ENCODE data around the gene TNS1.
A peak's percentile ranks its signal among the peaks of the same experiment; 100 is the strongest.

TNS1 gene

GRCh38 chr2:218005486-218005885 is 2.7 kb upstream of the TNS1 start:
- in situ Hi-C loops (cut with MboI; ENCODE audit: low pct_unique_long_range_greater_than_20kb, low sequenced_read_pairs): loop anchor here (25.0 kb wide), 1 partner anchor 218 kb away; no protein-coding TSS in a partner anchor
- DNase-seq: no peak

GRCh38 chr2:218005028-218005427 is 2.2 kb upstream of the TNS1 start:
- in situ Hi-C loops (cut with MboI; ENCODE audit: low pct_unique_long_range_greater_than_20kb, low sequenced_read_pairs): loop anchor here (25.0 kb wide), 1 partner anchor 218 kb away; no protein-coding TSS in a partner anchor
- no peak for DNase-seq

- DNase-seq: no peak
- in situ Hi-C loops (cut with MboI; ENCODE audit: low pct_unique_long_range_greater_than_20kb, low sequenced_read_pairs): loop anchor here (25.0 kb wide), 1 partner anchor 217 kb away; no protein-coding TSS in a partner anchor
Measured at GRCh38 chr2:218003981-218004419, 1.2 kb upstream of the TNS1 start.

GRCh38 chr2:218003281-218003944 is 618 bp upstream of the TNS1 start:
- in situ Hi-C loops (cut with MboI; ENCODE audit: low pct_unique_long_range_greater_than_20kb, low sequenced_read_pairs): loop anchor here (25.0 kb wide), 1 partner anchor 216 kb away; no protein-coding TSS in a partner anchor
- DNase-seq: no peak

- no peak for DNase-seq
- in situ Hi-C loops (cut with MboI; ENCODE audit: low pct_unique_long_range_greater_than_20kb, low sequenced_read_pairs): loop anchor here (25.0 kb wide), 1 partner anchor 215 kb away; no protein-coding TSS in a partner anchor
Measured at GRCh38 chr2:218002143-218002844, 501 bp downstream of the TNS1 start.

- no peak for DNase-seq
- in situ Hi-C loops (cut with MboI; ENCODE audit: low pct_unique_long_range_greater_than_20kb, low sequenced_read_pairs): loop anchor here (25.0 kb wide), 1 partner anchor 214 kb away; no protein-coding TSS in a partner anchor
Measured at GRCh38 chr2:218001629-218002028, 1.2 kb downstream of the TNS1 start.

GRCh38 chr2:218000136-218000535 is 2.7 kb downstream of the TNS1 start:
- DNase-seq: no peak
- in situ Hi-C loops (cut with MboI; ENCODE audit: low pct_unique_long_range_greater_than_20kb, low sequenced_read_pairs): loop anchor here (25.0 kb wide), 1 partner anchor 213 kb away; no protein-coding TSS in a partner anchor

- in situ Hi-C loops (cut with MboI; ENCODE audit: low pct_unique_long_range_greater_than_20kb, low sequenced_read_pairs): no loop called here
- DNase-seq: no peak
Measured at GRCh38 chr2:217999595-217999959, 3.2 kb downstream of the TNS1 start.

GRCh38 chr2:217998926-217999594 is 3.7 kb downstream of the TNS1 start:
- in situ Hi-C loops (cut with MboI; ENCODE audit: low pct_unique_long_range_greater_than_20kb, low sequenced_read_pairs): no loop called here
- no peak for DNase-seq

GRCh38 chr2:217997510-217997909 is 5.3 kb downstream of the TNS1 start:
- no peak for DNase-seq
- in situ Hi-C loops (cut with MboI; ENCODE audit: low pct_unique_long_range_greater_than_20kb, low sequenced_read_pairs): no loop called here

- no peak for DNase-seq
- in situ Hi-C loops (cut with MboI; ENCODE audit: low pct_unique_long_range_greater_than_20kb, low sequenced_read_pairs): no loop called here
Measured at GRCh38 chr2:217996361-217996760, 6.4 kb downstream of the TNS1 start.

GRCh38 chr2:217995731-217996231 is 7.0 kb downstream of the TNS1 start:
- DNase-seq: no peak
- in situ Hi-C loops (cut with MboI; ENCODE audit: low pct_unique_long_range_greater_than_20kb, low sequenced_read_pairs): no loop called here

- DNase-seq: no peak
- in situ Hi-C loops (cut with MboI; ENCODE audit: low pct_unique_long_range_greater_than_20kb, low sequenced_read_pairs): no loop called here
Measured at GRCh38 chr2:217994776-217995274, 8.0 kb downstream of the TNS1 start.

- peak; percentile 55 for DNase-seq
- in situ Hi-C loops (cut with MboI; ENCODE audit: low pct_unique_long_range_greater_than_20kb, low sequenced_read_pairs): no loop called here
Measured at GRCh38 chr2:217993817-217994463, 8.9 kb downstream of the TNS1 start.

- in situ Hi-C loops (cut with MboI; ENCODE audit: low pct_unique_long_range_greater_than_20kb, low sequenced_read_pairs): no loop called here
- DNase-seq: no peak
Measured at GRCh38 chr2:217993138-217993537, 9.7 kb downstream of the TNS1 start.

GRCh38 chr2:217992061-217992460 is 10.7 kb downstream of the TNS1 start:
- in situ Hi-C loops (cut with MboI; ENCODE audit: low pct_unique_long_range_greater_than_20kb, low sequenced_read_pairs): no loop called here
- no peak for DNase-seq

GRCh38 chr2:217990791-217991465 is 11.9 kb downstream of the TNS1 start:
- DNase-seq: no peak
- in situ Hi-C loops (cut with MboI; ENCODE audit: low pct_unique_long_range_greater_than_20kb, low sequenced_read_pairs): no loop called here

- in situ Hi-C loops (cut with MboI; ENCODE audit: low pct_unique_long_range_greater_than_20kb, low sequenced_read_pairs): no loop called here
- no peak for DNase-seq
Measured at GRCh38 chr2:217990389-217990788, 12.4 kb downstream of the TNS1 start.
